Nephron progenitor cell (in vitro differentiated cells): ENCODE measurements around the gene RHCG.

Experiments used
- DNase-seq: peaks from one replicate; pipeline ENCODE4 v3.0.0; 2021
- H3K27ac Mint-ChIP-seq: 2 replicates; pipeline ENCODE4 v1.8.0; 2021; ENCODE audit warnings: mild to moderate bottlenecking, moderate library complexity, mixed read lengths
- H3K27me3 Mint-ChIP-seq: 2 replicates; pipeline ENCODE4 v1.8.0; 2021; ENCODE audit warnings: mild to moderate bottlenecking, low read depth, mixed read lengths; ENCODE audit not compliant: poor library complexity
- H3K36me3 Mint-ChIP-seq: 2 replicates; pipeline ENCODE4 v1.8.0; 2021; ENCODE audit warnings: low read depth, mixed read lengths
- H3K4me1 Mint-ChIP-seq: 2 replicates; pipeline ENCODE4 v1.8.0; 2021; ENCODE audit warnings: mixed read lengths
- H3K4me3 Mint-ChIP-seq: 2 replicates; pipeline ENCODE4 v1.8.0; 2021; ENCODE audit warnings: mild to moderate bottlenecking, moderate library complexity, mixed read lengths
- H3K9me3 Mint-ChIP-seq: 2 replicates; pipeline ENCODE4 v1.8.0; 2021; ENCODE audit warnings: mild to moderate bottlenecking, moderate library complexity, mixed read lengths
- TF ChIP-seq, protein P1 (sequence below): fragments of 200-600 bp; sonication (generic); IDR thresholded peaks from 2 replicates; pipeline ENCODE4 v1.5.0; 2021; ENCODE audit warnings: antibody characterized with exemption

The RHCG gene

DNA sequence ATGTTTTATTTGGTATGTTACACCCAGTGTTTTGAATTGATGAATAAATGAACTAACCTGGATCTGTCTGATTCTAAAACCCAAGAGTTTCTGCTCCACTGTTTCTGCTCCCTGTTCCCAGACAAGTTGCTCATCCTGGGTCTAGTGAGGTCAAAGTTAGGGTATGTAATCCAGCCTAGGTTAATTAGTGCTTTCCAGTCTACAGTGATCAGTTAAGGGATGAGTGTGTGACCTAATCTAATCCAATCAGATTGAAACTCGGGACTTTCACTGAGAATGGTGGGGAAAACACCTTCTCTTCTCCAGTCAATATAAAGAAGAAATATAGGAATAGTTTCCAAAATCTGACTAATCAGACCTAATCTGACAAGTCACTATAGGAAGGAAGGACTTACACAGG, 27.8 kb upstream of the RHCG start:
- Mint-ChIP-seq H3K36me3 (no peaks in the 10 kb centered on the region), H3K9me3 (peaks cover 3% of the 10 kb centered on the region), H3K4me1 (no peaks in the 10 kb centered on the region), H3K27me3 (peaks cover 52% of the 10 kb centered on the region), H3K27ac (no peak overlapping the region), H3K4me3 (no peak overlapping the region)
- TF ChIP-seq, protein P1, sequence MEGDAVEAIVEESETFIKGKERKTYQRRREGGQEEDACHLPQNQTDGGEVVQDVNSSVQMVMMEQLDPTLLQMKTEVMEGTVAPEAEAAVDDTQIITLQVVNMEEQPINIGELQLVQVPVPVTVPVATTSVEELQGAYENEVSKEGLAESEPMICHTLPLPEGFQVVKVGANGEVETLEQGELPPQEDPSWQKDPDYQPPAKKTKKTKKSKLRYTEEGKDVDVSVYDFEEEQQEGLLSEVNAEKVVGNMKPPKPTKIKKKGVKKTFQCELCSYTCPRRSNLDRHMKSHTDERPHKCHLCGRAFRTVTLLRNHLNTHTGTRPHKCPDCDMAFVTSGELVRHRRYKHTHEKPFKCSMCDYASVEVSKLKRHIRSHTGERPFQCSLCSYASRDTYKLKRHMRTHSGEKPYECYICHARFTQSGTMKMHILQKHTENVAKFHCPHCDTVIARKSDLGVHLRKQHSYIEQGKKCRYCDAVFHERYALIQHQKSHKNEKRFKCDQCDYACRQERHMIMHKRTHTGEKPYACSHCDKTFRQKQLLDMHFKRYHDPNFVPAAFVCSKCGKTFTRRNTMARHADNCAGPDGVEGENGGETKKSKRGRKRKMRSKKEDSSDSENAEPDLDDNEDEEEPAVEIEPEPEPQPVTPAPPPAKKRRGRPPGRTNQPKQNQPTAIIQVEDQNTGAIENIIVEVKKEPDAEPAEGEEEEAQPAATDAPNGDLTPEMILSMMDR, result no peak
- DNase-seq, result no peak

DNA sequence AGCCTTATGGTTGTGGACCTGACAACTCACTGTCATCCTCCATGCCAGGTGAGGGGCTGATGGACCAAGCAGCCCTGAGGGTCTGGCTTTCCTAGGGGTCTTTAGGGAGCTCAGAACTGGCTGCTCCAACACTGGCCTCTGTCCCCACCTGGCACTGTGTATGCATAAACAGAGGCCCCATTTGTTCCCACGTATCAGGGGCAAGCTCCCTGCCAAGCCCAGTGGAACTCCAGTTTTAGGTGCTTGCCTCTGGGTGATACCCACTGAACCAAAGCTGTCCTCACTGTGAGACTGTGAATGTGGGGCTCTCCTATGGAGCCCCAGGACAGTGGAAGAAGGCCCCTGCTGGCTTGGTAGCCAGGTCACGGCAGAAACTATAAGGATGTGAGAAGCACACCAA, 26.7 kb upstream of the RHCG start:
- Mint-ChIP-seq H3K9me3 (peaks cover 3% of the 10 kb centered on the region), H3K27me3 (peaks cover 49% of the 10 kb centered on the region), H3K4me3 (no peak overlapping the region), H3K27ac (no peak overlapping the region), H3K4me1 (no peaks in the 10 kb centered on the region), H3K36me3 (no peaks in the 10 kb centered on the region)
- TF ChIP-seq, protein P1, result no peak
- no peak for DNase-seq

DNA sequence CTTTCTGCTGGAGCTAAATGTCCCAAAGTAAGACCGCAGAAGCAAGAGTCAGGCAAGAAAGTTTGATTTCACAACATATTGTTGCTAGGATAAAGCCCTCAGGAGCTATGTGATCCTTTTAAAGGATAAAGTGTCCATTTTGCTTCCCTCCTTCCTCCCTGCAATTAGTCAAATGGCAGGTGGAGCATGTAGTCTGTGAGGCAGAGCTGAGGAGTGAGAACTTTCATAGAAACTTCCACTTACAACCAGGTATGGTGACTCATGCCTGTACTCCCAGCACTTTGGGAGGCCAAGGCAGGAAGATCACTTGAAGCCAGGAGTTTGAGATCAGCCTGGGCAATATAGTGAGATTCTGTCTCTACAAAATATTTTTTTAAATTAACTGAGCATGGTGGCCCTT, 25.2 kb upstream of the RHCG start:
- Mint-ChIP-seq H3K4me1 (no peaks in the 10 kb centered on the region), H3K27ac (no peak overlapping the region), H3K36me3 (no peaks in the 10 kb centered on the region), H3K9me3 (peaks cover 3% of the 10 kb centered on the region), H3K27me3 (peaks cover 56% of the 10 kb centered on the region), H3K4me3 (no peak overlapping the region)
- TF ChIP-seq, protein P1, result no peak
- DNase-seq, result no peak

DNA sequence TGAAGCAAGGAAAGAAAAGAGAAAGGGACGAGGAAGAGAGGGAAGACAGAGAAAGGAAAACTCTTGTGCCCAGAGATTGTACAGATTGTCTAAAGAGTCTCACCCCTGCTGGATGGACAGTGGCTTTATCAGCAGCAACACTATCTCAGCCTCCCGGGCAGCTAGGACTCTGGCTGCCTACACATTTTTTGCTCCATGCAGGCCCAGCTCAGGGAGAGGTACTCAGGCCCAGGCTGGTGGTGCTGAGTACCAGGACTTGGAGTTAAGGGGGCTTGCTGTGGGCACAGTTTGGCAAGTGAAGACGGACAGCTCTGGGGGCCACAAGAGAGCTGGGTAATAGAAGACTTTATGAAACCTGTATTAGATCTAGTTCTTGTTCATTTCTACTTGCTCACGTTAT, 19.1 kb upstream of the RHCG start:
- no peaks in the 10 kb centered on the region for H3K4me1 Mint-ChIP-seq
- no peak for DNase-seq
- H3K4me3 Mint-ChIP-seq, result no peak overlapping the region
- no peaks in the 10 kb centered on the region for H3K36me3 Mint-ChIP-seq
- H3K9me3 Mint-ChIP-seq, result peaks cover under 1% of the 10 kb centered on the region
- TF ChIP-seq, protein P1, result no peak
- H3K27me3 Mint-ChIP-seq, result peaks cover 57% of the 10 kb centered on the region
- H3K27ac Mint-ChIP-seq, result no peak overlapping the region

DNA sequence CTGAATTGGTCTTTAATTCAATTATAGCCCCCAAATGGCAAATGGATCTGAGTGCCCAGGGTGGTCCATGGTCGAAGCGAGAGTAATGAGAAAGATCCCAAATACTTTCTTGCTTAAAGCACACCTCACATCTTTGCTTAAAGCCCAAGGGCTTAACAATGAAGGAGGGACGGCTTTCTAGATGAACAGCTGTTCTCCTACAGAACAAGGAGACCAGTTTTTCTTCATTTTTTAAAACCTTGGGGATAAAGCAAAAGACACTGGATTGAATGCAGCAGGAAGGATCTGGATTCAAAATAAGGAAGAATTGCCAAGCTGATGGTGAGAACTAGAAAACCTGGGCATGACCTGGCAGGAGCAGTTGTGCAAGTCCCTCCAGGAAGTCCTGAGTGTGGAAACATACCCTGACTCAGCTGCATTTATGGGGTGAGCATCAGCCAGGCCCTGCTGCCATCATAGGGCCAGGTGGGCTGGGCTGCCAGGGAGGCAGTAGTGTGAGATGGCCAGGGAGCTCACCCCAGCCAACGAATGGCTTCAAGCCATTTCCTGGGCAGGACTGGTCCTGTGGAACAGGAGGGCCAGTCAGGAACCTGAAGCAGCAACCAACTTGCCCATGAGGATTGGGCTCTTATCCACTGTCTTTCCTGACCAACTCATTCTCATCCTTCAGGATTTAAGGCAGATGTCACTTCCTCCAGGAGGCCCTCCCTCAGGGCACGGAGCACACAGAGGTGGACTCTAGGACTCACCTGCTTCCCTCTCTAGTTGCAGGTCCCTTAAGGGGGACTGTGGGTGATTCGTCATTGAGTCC, 18.4 kb upstream of the RHCG start:
- TF ChIP-seq, protein P1, result no peak
- Mint-ChIP-seq H3K9me3 (no peaks in the 10 kb centered on the region), H3K36me3 (no peaks in the 10 kb centered on the region), H3K4me3 (no peak overlapping the region), H3K27me3 (peaks cover 64% of the 10 kb centered on the region), H3K4me1 (no peaks in the 10 kb centered on the region), H3K27ac (no peak overlapping the region)
- DNase-seq, result no peak

DNA sequence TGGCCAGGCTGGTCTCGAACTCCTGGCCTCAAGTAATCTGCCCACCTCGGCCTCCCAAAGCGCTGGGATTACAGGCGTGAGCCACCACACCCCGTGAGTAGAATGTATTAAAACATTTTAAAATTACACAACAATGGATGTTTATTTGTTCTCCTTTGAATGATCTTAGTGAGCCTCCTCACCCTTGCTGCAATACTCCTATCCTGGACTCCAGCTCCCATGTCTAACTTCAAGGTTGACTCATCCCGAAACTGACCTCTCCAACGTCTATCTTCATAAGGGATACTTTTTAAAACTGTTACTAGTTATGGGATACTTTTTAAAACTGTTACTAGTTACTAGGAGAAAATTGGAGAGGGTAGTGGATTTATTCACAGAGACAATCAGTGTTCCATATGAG, 17.8 kb upstream of the RHCG start:
- H3K9me3 Mint-ChIP-seq, result no peaks in the 10 kb centered on the region
- H3K4me3 Mint-ChIP-seq, result no peak overlapping the region
- no peak for DNase-seq
- TF ChIP-seq, protein P1, result no peak
- H3K27me3 Mint-ChIP-seq, result peaks cover 65% of the 10 kb centered on the region
- no peak overlapping the region for H3K27ac Mint-ChIP-seq
- no peaks in the 10 kb centered on the region for H3K36me3 Mint-ChIP-seq
- no peaks in the 10 kb centered on the region for H3K4me1 Mint-ChIP-seq
